ENCODE results near the gene DRC3.

DRC3 gene

GRCh38 chr17:18015593-18015992 is 42.9 kb downstream of the DRC3 start:
- Histone ChIP-seq H2BK12ac (ENCODE audit: low read length) (no peak overlapping the region), H3K4me1 (ENCODE audit: control insufficient read depth in 1 of 2, insufficient read depth in 2 of 2, low read length in 2 of 2) (no peaks in the 10 kb centered on the region), H3K4me3 (ENCODE audit: low read depth, low read length) (no peak overlapping the region), H4K91ac (ENCODE audit: low read depth, low read length) (no peak overlapping the region), H3K36me3 (ENCODE audit: control insufficient read depth in 1 of 2, insufficient read depth in 2 of 2, low read length in 2 of 2) (peaks cover 11% of the 10 kb centered on the region in 2 experiments), H3K79me1 (ENCODE audit: low read length) (no peaks in the 10 kb centered on the region), H2AK5ac (ENCODE audit: low read length) (no peak overlapping the region), H3K79me2 (ENCODE audit: control insufficient read depth, insufficient read depth, low read length, poor library complexity) (no peaks in the 10 kb centered on the region), H3K9me3 (ENCODE audit: insufficient read depth, low read depth, low read length) (peaks cover under 1% of the 10 kb centered on the region), H3K27me3 (ENCODE audit: insufficient read depth, low read length) (no peaks in the 10 kb centered on the region), H3K18ac (ENCODE audit: low read length) (no peak overlapping the region), H3K27ac (ENCODE audit: low read depth, low read length) (no peak overlapping the region), H2AFZ (ENCODE audit: insufficient read depth, low read length, poor library complexity) (no peak overlapping the region), H3K4me2 (ENCODE audit: low read length) (no peak overlapping the region), H3K14ac (ENCODE audit: low read length) (no peak overlapping the region), H3K9ac (ENCODE audit: low read length) (no peak overlapping the region), H3K4ac (ENCODE audit: low read depth, low read length) (no peak overlapping the region), H4K12ac (ENCODE audit: low read depth, low read length) (no peak overlapping the region), H2BK5ac (ENCODE audit: low read depth, low read length, poor library complexity) (no peak overlapping the region), H3K23ac (ENCODE audit: low read length) (no peak overlapping the region), H4K8ac (ENCODE audit: low read depth, low read length) (no peak overlapping the region), H2BK120ac (ENCODE audit: insufficient read depth, low read length, poor library complexity) (no peak overlapping the region)
- WGBS (ENCODE audit: extremely low coverage, insufficient coverage, insufficient read length) = no CpG with 5 or more reads among the region's 5 CpGs
- DNase-seq = no peak

- H3K18ac ChIP-seq (ENCODE audit: low read length) = no peak overlapping the region
- no peak overlapping the region for H2AFZ ChIP-seq (ENCODE audit: insufficient read depth, low read length, poor library complexity)
- H3K36me3 ChIP-seq (ENCODE audit: control insufficient read depth in 1 of 2, insufficient read depth in 2 of 2, low read length in 2 of 2) = peaks cover 8 to 17% of the 10 kb centered on the region in 2 experiments
- no peak overlapping the region for H4K8ac ChIP-seq (ENCODE audit: low read depth, low read length)
- no peaks in the 10 kb centered on the region for H3K9me3 ChIP-seq (ENCODE audit: insufficient read depth, low read depth, low read length)
- H4K12ac ChIP-seq (ENCODE audit: low read depth, low read length) = no peak overlapping the region
- no peak for DNase-seq
- no peak overlapping the region for H3K23ac ChIP-seq (ENCODE audit: low read length)
- no peaks in the 10 kb centered on the region for H3K27me3 ChIP-seq (ENCODE audit: insufficient read depth, low read length)
- H3K4me3 ChIP-seq (ENCODE audit: low read depth, low read length) = no peak overlapping the region
- H4K91ac ChIP-seq (ENCODE audit: low read depth, low read length) = no peak overlapping the region
- H3K4me1 ChIP-seq (ENCODE audit: control insufficient read depth in 1 of 2, insufficient read depth in 2 of 2, low read length in 2 of 2) = no peaks in the 10 kb centered on the region
- no peak overlapping the region for H3K9ac ChIP-seq (ENCODE audit: low read length)
- no peaks in the 10 kb centered on the region for H3K79me2 ChIP-seq (ENCODE audit: control insufficient read depth, insufficient read depth, low read length, poor library complexity)
- no peak overlapping the region for H3K4me2 ChIP-seq (ENCODE audit: low read length)
- no peak overlapping the region for H3K14ac ChIP-seq (ENCODE audit: low read length)
- H3K27ac ChIP-seq (ENCODE audit: low read depth, low read length) = no peak overlapping the region
- no peaks in the 10 kb centered on the region for H3K79me1 ChIP-seq (ENCODE audit: low read length)
- H2BK12ac ChIP-seq (ENCODE audit: low read length) = no peak overlapping the region
- no peak overlapping the region for H3K4ac ChIP-seq (ENCODE audit: low read depth, low read length)
- WGBS (ENCODE audit: extremely low coverage, insufficient coverage, insufficient read length) = no CpG with 5 or more reads among the region's 12 CpGs
- H2AK5ac ChIP-seq (ENCODE audit: low read length) = no peak overlapping the region
- no peak overlapping the region for H2BK5ac ChIP-seq (ENCODE audit: low read depth, low read length, poor library complexity)
- no peak overlapping the region for H2BK120ac ChIP-seq (ENCODE audit: insufficient read depth, low read length, poor library complexity)
Measured at GRCh38 chr17:18016426-18016825, 43.8 kb downstream of the DRC3 start.

- no peak overlapping the region for H3K4ac ChIP-seq (ENCODE audit: low read depth, low read length)
- H3K9ac ChIP-seq (ENCODE audit: low read length) = no peak overlapping the region
- no peak overlapping the region for H4K12ac ChIP-seq (ENCODE audit: low read depth, low read length)
- no peak overlapping the region for H2BK5ac ChIP-seq (ENCODE audit: low read depth, low read length, poor library complexity)
- no peak for DNase-seq
- H3K23ac ChIP-seq (ENCODE audit: low read length) = no peak overlapping the region
- no peaks in the 10 kb centered on the region for H3K27me3 ChIP-seq (ENCODE audit: insufficient read depth, low read length)
- peaks cover 12 to 22% of the 10 kb centered on the region in 2 experiments for H3K36me3 ChIP-seq (ENCODE audit: control insufficient read depth in 1 of 2, insufficient read depth in 2 of 2, low read length in 2 of 2)
- no peak overlapping the region for H2AK5ac ChIP-seq (ENCODE audit: low read length)
- H3K79me2 ChIP-seq (ENCODE audit: control insufficient read depth, insufficient read depth, low read length, poor library complexity) = no peaks in the 10 kb centered on the region
- H3K18ac ChIP-seq (ENCODE audit: low read length) = no peak overlapping the region
- no peak overlapping the region for H4K8ac ChIP-seq (ENCODE audit: low read depth, low read length)
- H2BK120ac ChIP-seq (ENCODE audit: insufficient read depth, low read length, poor library complexity) = no peak overlapping the region
- no peaks in the 10 kb centered on the region for H3K4me1 ChIP-seq (ENCODE audit: control insufficient read depth in 1 of 2, insufficient read depth in 2 of 2, low read length in 2 of 2)
- no CpG with 5 or more reads among the region's 3 CpGs for WGBS (ENCODE audit: extremely low coverage, insufficient coverage, insufficient read length)
- no peak overlapping the region for H3K4me3 ChIP-seq (ENCODE audit: low read depth, low read length)
- H3K4me2 ChIP-seq (ENCODE audit: low read length) = no peak overlapping the region
- H3K27ac ChIP-seq (ENCODE audit: low read depth, low read length) = no peak overlapping the region
- no peak overlapping the region for H4K91ac ChIP-seq (ENCODE audit: low read depth, low read length)
- no peak overlapping the region for H2AFZ ChIP-seq (ENCODE audit: insufficient read depth, low read length, poor library complexity)
- H2BK12ac ChIP-seq (ENCODE audit: low read length) = no peak overlapping the region
- H3K9me3 ChIP-seq (ENCODE audit: insufficient read depth, low read depth, low read length) = no peaks in the 10 kb centered on the region
- no peaks in the 10 kb centered on the region for H3K79me1 ChIP-seq (ENCODE audit: low read length)
- H3K14ac ChIP-seq (ENCODE audit: low read length) = no peak overlapping the region
Measured at GRCh38 chr17:18017958-18018357, 45.3 kb downstream of the DRC3 start.

GRCh38 chr17:18018411-18018921 is 45.8 kb downstream of the DRC3 start:
- Histone ChIP-seq H3K79me2 (ENCODE audit: control insufficient read depth, insufficient read depth, low read length, poor library complexity) (no peaks in the 10 kb centered on the region), H3K14ac (ENCODE audit: low read length) (no peak overlapping the region), H4K8ac (ENCODE audit: low read depth, low read length) (no peak overlapping the region), H3K23ac (ENCODE audit: low read length) (no peak overlapping the region), H3K4me2 (ENCODE audit: low read length) (no peak overlapping the region), H3K4ac (ENCODE audit: low read depth, low read length) (no peak overlapping the region), H2BK120ac (ENCODE audit: insufficient read depth, low read length, poor library complexity) (no peak overlapping the region), H2BK5ac (ENCODE audit: low read depth, low read length, poor library complexity) (no peak overlapping the region), H3K18ac (ENCODE audit: low read length) (no peak overlapping the region), H2BK12ac (ENCODE audit: low read length) (no peak overlapping the region), H2AK5ac (ENCODE audit: low read length) (no peak overlapping the region), H3K4me1 (ENCODE audit: control insufficient read depth in 1 of 2, insufficient read depth in 2 of 2, low read length in 2 of 2) (no peaks in the 10 kb centered on the region), H3K9me3 (ENCODE audit: insufficient read depth, low read depth, low read length) (no peaks in the 10 kb centered on the region), H3K4me3 (ENCODE audit: low read depth, low read length) (no peak overlapping the region), H3K27me3 (ENCODE audit: insufficient read depth, low read length) (no peaks in the 10 kb centered on the region), H4K91ac (ENCODE audit: low read depth, low read length) (no peak overlapping the region), H4K12ac (ENCODE audit: low read depth, low read length) (no peak overlapping the region), H3K9ac (ENCODE audit: low read length) (no peak overlapping the region), H3K27ac (ENCODE audit: low read depth, low read length) (no peak overlapping the region), H3K79me1 (ENCODE audit: low read length) (no peaks in the 10 kb centered on the region), H2AFZ (ENCODE audit: insufficient read depth, low read length, poor library complexity) (no peak overlapping the region), H3K36me3 (ENCODE audit: control insufficient read depth in 1 of 2, insufficient read depth in 2 of 2, low read length in 2 of 2) (peaks cover 12 to 22% of the 10 kb centered on the region in 2 experiments)
- no peak for DNase-seq
- WGBS (ENCODE audit: extremely low coverage, insufficient coverage, insufficient read length) = no CpG with 5 or more reads among the region's 15 CpGs

All from trophoblast cell (in vitro differentiated cells and primary cell).